Pons (tissue), 1 donor: Measurements from ENCODE around the gene TBC1D7.
"Not testable (repeated sequence)": the region's sequence is repeated elsewhere in the genome, so short reads cannot be mapped to it uniquely, and the experiment has no call there.

Experiments used
- DNase-seq: peaks from one replicate; pipeline ENCODE4 v3.0.0-alpha.2; 2016; ENCODE audit warnings: low spot score

TBC1D7 gene

GRCh38 chr6:13355999-13356785 is 27.9 kb upstream of the TBC1D7 start:
- no peak for DNase-seq

- DNase-seq = peak; percentile 32
Observed at GRCh38 chr6:13355043-13355945, 27.0 kb upstream of the TBC1D7 start.

GRCh38 chr6:13354331-13355042 is 26.1 kb upstream of the TBC1D7 start:
- DNase-seq = peak; percentile 73

- no peak for DNase-seq
Observed at GRCh38 chr6:13352165-13352564, 23.8 kb upstream of the TBC1D7 start.

DNA sequence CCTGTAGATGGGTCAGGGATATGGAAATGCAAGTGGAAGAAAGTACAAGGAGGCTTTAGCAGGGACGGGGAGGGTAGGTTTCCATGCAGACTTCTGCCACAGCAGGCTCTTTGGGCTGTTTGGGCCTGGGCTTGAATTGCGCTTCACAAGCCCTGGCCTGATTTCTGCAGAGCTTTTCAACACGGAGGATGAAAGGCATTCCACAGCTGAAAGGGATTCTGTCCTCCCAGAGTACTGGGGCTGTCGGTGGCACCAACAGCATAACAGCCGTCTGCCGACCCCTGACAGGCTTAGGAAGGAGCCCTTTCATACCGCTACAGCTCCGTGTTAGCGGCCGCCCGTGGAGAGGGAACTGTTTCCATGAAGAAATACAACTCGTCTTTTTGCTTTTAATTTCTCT is 22.9 kb upstream of the TBC1D7 start:
- peak; percentile 46 for DNase-seq

GRCh38 chr6:13349811-13350506 is 21.6 kb upstream of the TBC1D7 start:
- no peak for DNase-seq

DNA sequence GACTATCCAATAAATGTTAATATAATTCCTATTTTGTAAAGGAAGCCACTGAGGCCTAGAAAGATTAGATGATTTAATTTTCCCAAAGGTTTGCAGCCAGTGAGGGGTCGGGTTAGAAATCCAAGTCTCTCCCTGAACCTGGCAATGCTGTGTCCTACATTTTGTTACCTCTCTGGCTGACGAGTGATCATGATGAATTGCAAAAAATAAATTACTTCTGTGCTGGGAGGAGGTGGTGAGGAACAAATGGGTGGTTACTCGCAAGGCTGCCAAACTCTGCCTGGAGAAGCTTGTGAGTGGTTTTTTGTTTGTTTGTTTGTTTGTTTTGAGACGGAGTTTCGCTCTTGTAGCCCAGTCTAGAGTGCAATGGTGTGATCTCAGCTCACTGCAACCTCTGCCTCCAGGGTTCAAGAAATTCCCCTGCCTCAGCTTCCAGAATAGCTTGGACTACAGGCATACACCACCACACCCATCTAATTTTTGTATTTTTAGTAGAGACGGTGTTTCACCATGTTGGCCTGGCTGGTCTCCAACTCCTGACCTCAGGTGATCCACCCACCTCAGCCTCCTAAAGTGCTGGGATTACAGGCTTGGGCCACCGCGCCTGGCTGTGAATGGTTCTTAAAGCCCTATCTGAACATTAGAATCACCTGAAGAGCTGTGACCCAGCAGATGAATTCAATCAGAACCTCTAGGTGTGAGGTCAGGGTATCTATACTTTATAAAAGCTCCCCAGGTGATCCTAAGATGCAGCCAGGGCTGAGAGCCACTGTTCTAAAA is 20.2 kb upstream of the TBC1D7 start:
- DNase-seq = no peak

GRCh38 chr6:13346245-13346644 is 17.9 kb upstream of the TBC1D7 start:
- no peak for DNase-seq

- DNase-seq = no peak
Observed at GRCh38 chr6:13342414-13343019, 14.2 kb upstream of the TBC1D7 start.

- no peak for DNase-seq
Observed at GRCh38 chr6:13339863-13340630, 11.7 kb upstream of the TBC1D7 start.

GRCh38 chr6:13338038-13338437 is 9.7 kb upstream of the TBC1D7 start:
- DNase-seq = peak; percentile 32

- DNase-seq = peak; percentile 79
Observed at GRCh38 chr6:13336553-13336952, 8.2 kb upstream of the TBC1D7 start.

DNA sequence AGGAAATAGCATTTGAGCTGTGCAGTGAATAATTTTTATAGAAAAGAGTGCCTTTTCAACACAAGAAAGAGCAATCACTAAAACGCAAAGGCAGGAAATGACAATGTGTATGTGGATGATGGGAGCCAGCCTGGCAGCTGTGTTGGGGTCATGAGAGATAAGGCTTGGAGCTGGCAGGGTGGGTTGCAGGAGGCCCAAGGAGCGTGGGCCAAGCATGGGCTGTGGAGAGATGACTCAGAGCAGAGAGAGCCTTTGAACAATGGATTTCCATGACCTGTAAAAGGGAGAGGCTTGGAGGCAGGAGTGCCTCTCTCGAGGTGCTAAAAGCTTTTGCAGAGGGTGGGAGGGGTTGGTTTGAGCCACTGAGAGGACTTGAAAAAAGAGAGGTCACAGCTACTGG is 6.6 kb upstream of the TBC1D7 start:
- DNase-seq = no peak

DNA sequence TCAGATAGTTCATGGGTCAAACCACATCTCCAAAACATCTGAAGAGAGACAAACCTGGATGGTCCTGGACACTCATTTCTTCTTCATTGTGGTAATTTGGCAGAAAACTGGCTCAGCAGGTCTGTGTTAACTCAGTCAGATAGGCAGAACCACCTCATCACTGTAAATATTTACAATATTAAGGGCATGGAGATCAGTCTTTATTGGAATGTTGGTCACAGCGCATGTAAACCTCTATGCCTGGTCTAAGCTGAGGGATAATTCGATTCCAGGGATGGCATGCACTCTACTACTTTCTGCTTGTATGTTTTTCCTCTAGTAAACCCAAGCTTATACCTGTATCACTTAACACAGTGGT is 4.0 kb upstream of the TBC1D7 start:
- no peak for DNase-seq

DNA sequence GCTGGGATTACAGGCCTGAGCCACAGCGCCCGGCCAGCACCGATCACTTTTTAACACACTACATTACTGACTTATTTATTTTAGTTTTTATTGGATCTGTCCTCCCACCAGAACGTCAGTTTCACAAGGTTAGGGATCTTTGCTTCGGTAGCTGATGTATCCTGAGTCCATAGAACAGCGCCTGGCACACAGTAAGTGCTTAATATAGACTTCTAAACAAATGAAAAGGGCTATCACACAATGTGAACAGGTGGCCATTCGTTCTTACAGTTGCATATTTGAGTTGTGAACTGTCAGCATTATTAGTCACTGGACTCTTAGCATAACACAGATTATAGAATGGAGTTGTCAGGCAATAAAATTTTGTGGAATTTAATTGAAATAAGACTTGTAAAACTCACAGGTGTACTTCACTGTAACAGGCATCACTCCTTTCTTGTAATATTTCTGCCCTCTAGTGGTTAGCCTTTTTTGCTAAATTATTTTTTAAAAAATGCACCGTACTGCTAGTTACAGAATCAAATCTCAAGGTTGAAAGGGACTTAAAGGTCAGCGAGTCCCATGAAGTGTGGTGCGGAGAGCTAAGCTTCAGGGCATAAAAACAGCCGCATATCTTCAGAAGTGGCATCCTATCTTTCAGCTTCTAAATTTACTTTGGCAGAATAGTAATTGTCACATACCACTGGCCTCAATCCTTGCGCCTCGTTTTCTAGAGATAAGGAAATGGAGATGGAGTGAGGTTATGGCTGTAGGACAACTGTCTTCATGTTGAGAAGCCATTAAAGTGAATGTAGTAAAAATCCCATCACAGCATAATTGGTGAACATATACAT is 3.4 kb upstream of the TBC1D7 start:
- DNase-seq = peak; percentile 62

GRCh38 chr6:13328875-13329183 is 492 bp upstream of the TBC1D7 start:
- DNase-seq = peak; percentile 16

GRCh38 chr6:13327691-13328075 is 654 bp downstream of the TBC1D7 start:
- DNase-seq = peak; percentile 37

DNA sequence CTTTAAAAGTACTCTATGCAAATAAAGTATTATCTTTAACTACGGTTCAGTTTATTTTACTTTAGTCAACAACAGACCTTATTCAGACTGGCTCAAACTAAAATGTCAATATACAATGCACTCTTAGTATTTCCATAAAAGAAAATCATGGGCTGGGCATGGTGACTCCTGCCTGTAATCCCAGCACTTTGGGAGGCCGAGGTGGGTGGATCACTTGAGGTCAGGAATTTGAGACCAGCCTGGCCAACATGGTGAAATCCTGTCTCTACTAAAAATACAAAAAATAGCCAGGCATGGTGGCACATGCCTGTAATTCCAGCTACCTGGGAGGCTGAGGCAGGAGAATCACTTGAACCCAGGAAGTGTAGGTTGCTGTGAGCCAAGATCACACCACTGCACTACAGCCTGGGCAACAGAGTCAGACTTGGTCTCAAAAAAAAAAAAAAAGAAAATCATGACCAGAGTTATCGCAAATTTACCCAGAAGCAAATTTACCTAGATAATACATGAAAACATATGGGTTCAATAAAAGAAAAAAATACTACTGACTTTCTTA is 2.2 kb downstream of the TBC1D7 start:
- not testable (repeated sequence) for DNase-seq
